Neural progenitor cell (in vitro differentiated cells): ENCODE measurements around the gene QPCTL.

Source experiments
- CTCF ChIP-seq: fragments of 200-600 bp; sonication (generic); IDR thresholded peaks from 2 replicates; pipeline ENCODE4 v1.5.1; 2017; ENCODE audit warnings: antibody characterized with exemption, mild to moderate bottlenecking
- EZH2 ChIP-seq: fragments of 200-600 bp; sonication (generic); IDR thresholded peaks from 2 replicates; pipeline ENCODE4 v1.6.1; 2017; ENCODE audit warnings: antibody characterized with exemption, mild to moderate bottlenecking, moderate library complexity
- EZH2phosphoT487 ChIP-seq: fragments of 200-600 bp; sonication (generic); IDR thresholded peaks from 2 replicates; pipeline ENCODE4 v1.6.1; 2017; ENCODE audit warnings: antibody characterized with exemption

GRCh38 chr19:45676851-45677263, 15.6 kb upstream of the QPCTL start:
- TF ChIP-seq CTCF (no peak), EZH2phosphoT487 (no peak), EZH2 (no peak)
